ENCODE data around the gene PAPSS2. TPM values are rescaled to one million over a fixed set of nuclear protein-coding genes. Genes with fewer than 3 reads are reported as not detected.
"Not testable (repeated sequence)": the region's sequence is repeated elsewhere in the genome, so short reads cannot be mapped to it uniquely, and the experiment has no call there.

The PAPSS2 gene
- total RNA-seq, 1 experiment from 2014 or later: not detected

- H3K27me3 ChIP-seq (ENCODE audit: low read length); H3K79me2 ChIP-seq (ENCODE audit: low read length); H3K9ac ChIP-seq (ENCODE audit: low read length); DNase-seq; H4K20me1 ChIP-seq (ENCODE audit: insufficient read depth, low read depth, low read length); H3K4me1 ChIP-seq (ENCODE audit: low read length); H3K9me2 ChIP-seq (replicated peaks; ENCODE audit: insufficient read depth, low read length); H2AFZ ChIP-seq (ENCODE audit: low read length); H3K36me3 ChIP-seq (ENCODE audit: insufficient read depth, low read length); H3K9me3 ChIP-seq (ENCODE audit: low read length); H3K4me3 ChIP-seq (ENCODE audit: low read length); H3K4me2 ChIP-seq (ENCODE audit: low read depth, low read length, poor library complexity, severe bottlenecking); H3K27ac ChIP-seq (ENCODE audit: low read length): not testable (repeated sequence)
Measured at GRCh38 chr10:87621440-87621839, 38.2 kb upstream of the PAPSS2 start.

GRCh38 chr10:87622314-87623004 is 37.2 kb upstream of the PAPSS2 start:
- Histone ChIP-seq H3K36me3 (ENCODE audit: insufficient read depth, low read length) (no peaks in the 10 kb centered on the region), H3K27ac (ENCODE audit: low read length) (no peak overlapping the region), H3K4me3 (ENCODE audit: low read length) (no peak overlapping the region), H3K9ac (ENCODE audit: low read length) (no peak overlapping the region), H3K79me2 (ENCODE audit: low read length) (no peaks in the 10 kb centered on the region), H3K9me2 (replicated peaks; ENCODE audit: insufficient read depth, low read length) (no peaks in the 10 kb centered on the region), H3K4me1 (ENCODE audit: low read length) (no peaks in the 10 kb centered on the region), H2AFZ (ENCODE audit: low read length) (no peak overlapping the region), H4K20me1 (ENCODE audit: insufficient read depth, low read depth, low read length) (no peaks in the 10 kb centered on the region), H3K27me3 (ENCODE audit: low read length) (no peaks in the 10 kb centered on the region), H3K4me2 (ENCODE audit: low read depth, low read length, poor library complexity, severe bottlenecking) (no peak overlapping the region), H3K9me3 (ENCODE audit: low read length) (no peaks in the 10 kb centered on the region)
- no peak for DNase-seq

GRCh38 chr10:87623191-87623590 is 36.5 kb upstream of the PAPSS2 start:
- H2AFZ ChIP-seq (ENCODE audit: low read length): no peak overlapping the region

GRCh38 chr10:87625661-87626060 is 34.0 kb upstream of the PAPSS2 start:
- no peak for DNase-seq
- Histone ChIP-seq H3K27me3 (ENCODE audit: low read length) (no peaks in the 10 kb centered on the region), H3K9me3 (ENCODE audit: low read length) (no peaks in the 10 kb centered on the region), H3K9me2 (replicated peaks; ENCODE audit: insufficient read depth, low read length) (no peaks in the 10 kb centered on the region), H3K4me1 (ENCODE audit: low read length) (no peaks in the 10 kb centered on the region), H3K9ac (ENCODE audit: low read length) (no peak overlapping the region), H4K20me1 (ENCODE audit: insufficient read depth, low read depth, low read length) (no peaks in the 10 kb centered on the region), H3K4me2 (ENCODE audit: low read depth, low read length, poor library complexity, severe bottlenecking) (no peak overlapping the region), H3K27ac (ENCODE audit: low read length) (no peak overlapping the region), H3K36me3 (ENCODE audit: insufficient read depth, low read length) (no peaks in the 10 kb centered on the region), H3K4me3 (ENCODE audit: low read length) (no peak overlapping the region), H2AFZ (ENCODE audit: low read length) (no peak overlapping the region), H3K79me2 (ENCODE audit: low read length) (no peaks in the 10 kb centered on the region)

More at GRCh38 chr10:87623191-87623590, 36.5 kb upstream of the PAPSS2 start:
- no peak for DNase-seq
- no peaks in the 10 kb centered on the region for H3K4me1 ChIP-seq (ENCODE audit: low read length)
- no peaks in the 10 kb centered on the region for H3K79me2 ChIP-seq (ENCODE audit: low read length)
- H3K27me3 ChIP-seq (ENCODE audit: low read length): no peaks in the 10 kb centered on the region
- H3K4me2 ChIP-seq (ENCODE audit: low read depth, low read length, poor library complexity, severe bottlenecking): no peak overlapping the region
- no peaks in the 10 kb centered on the region for H3K9me3 ChIP-seq (ENCODE audit: low read length)
- H3K9me2 ChIP-seq (replicated peaks; ENCODE audit: insufficient read depth, low read length): no peaks in the 10 kb centered on the region
- no peak overlapping the region for H3K4me3 ChIP-seq (ENCODE audit: low read length)
- H3K36me3 ChIP-seq (ENCODE audit: insufficient read depth, low read length): no peaks in the 10 kb centered on the region
- no peak overlapping the region for H3K9ac ChIP-seq (ENCODE audit: low read length)
- no peak overlapping the region for H3K27ac ChIP-seq (ENCODE audit: low read length)
- no peaks in the 10 kb centered on the region for H4K20me1 ChIP-seq (ENCODE audit: insufficient read depth, low read depth, low read length)

- Histone ChIP-seq H3K4me2 (ENCODE audit: low read depth, low read length, poor library complexity, severe bottlenecking) (no peak overlapping the region), H3K4me1 (ENCODE audit: low read length) (no peaks in the 10 kb centered on the region), H3K27ac (ENCODE audit: low read length) (no peak overlapping the region), H4K20me1 (ENCODE audit: insufficient read depth, low read depth, low read length) (no peaks in the 10 kb centered on the region), H3K4me3 (ENCODE audit: low read length) (no peak overlapping the region), H3K79me2 (ENCODE audit: low read length) (no peaks in the 10 kb centered on the region), H3K36me3 (ENCODE audit: insufficient read depth, low read length) (no peaks in the 10 kb centered on the region), H3K9me3 (ENCODE audit: low read length) (no peaks in the 10 kb centered on the region), H3K27me3 (ENCODE audit: low read length) (no peaks in the 10 kb centered on the region), H3K9ac (ENCODE audit: low read length) (no peak overlapping the region), H3K9me2 (replicated peaks; ENCODE audit: insufficient read depth, low read length) (no peaks in the 10 kb centered on the region), H2AFZ (ENCODE audit: low read length) (no peak overlapping the region)
- DNase-seq: no peak
Measured at GRCh38 chr10:87626422-87626892, 33.2 kb upstream of the PAPSS2 start.

- H4K20me1 ChIP-seq (ENCODE audit: insufficient read depth, low read depth, low read length): no peaks in the 10 kb centered on the region
Measured at GRCh38 chr10:87630171-87630570, 29.5 kb upstream of the PAPSS2 start.

GRCh38 chr10:87632454-87632853 is 27.2 kb upstream of the PAPSS2 start:
- no peaks in the 10 kb centered on the region for H3K27me3 ChIP-seq (ENCODE audit: low read length)
- H4K20me1 ChIP-seq (ENCODE audit: insufficient read depth, low read depth, low read length): no peaks in the 10 kb centered on the region
- no peak overlapping the region for H2AFZ ChIP-seq (ENCODE audit: low read length)
- DNase-seq: no peak
- H3K9me3 ChIP-seq (ENCODE audit: low read length): no peaks in the 10 kb centered on the region
- no peaks in the 10 kb centered on the region for H3K4me1 ChIP-seq (ENCODE audit: low read length)
- H3K4me2 ChIP-seq (ENCODE audit: low read depth, low read length, poor library complexity, severe bottlenecking): no peak overlapping the region
- no peaks in the 10 kb centered on the region for H3K36me3 ChIP-seq (ENCODE audit: insufficient read depth, low read length)
- no peaks in the 10 kb centered on the region for H3K9me2 ChIP-seq (replicated peaks; ENCODE audit: insufficient read depth, low read length)
- no peaks in the 10 kb centered on the region for H3K79me2 ChIP-seq (ENCODE audit: low read length)
- H3K4me3 ChIP-seq (ENCODE audit: low read length): no peak overlapping the region
- no peak overlapping the region for H3K27ac ChIP-seq (ENCODE audit: low read length)
- no peak overlapping the region for H3K9ac ChIP-seq (ENCODE audit: low read length)

More at GRCh38 chr10:87630171-87630570, 29.5 kb upstream of the PAPSS2 start:
- Histone ChIP-seq H3K9me3 (ENCODE audit: low read length) (no peaks in the 10 kb centered on the region), H3K79me2 (ENCODE audit: low read length) (no peaks in the 10 kb centered on the region), H3K4me3 (ENCODE audit: low read length) (no peak overlapping the region), H3K27me3 (ENCODE audit: low read length) (no peaks in the 10 kb centered on the region), H3K9ac (ENCODE audit: low read length) (no peak overlapping the region), H3K9me2 (replicated peaks; ENCODE audit: insufficient read depth, low read length) (no peaks in the 10 kb centered on the region), H2AFZ (ENCODE audit: low read length) (no peak overlapping the region), H3K27ac (ENCODE audit: low read length) (no peak overlapping the region), H3K4me2 (ENCODE audit: low read depth, low read length, poor library complexity, severe bottlenecking) (no peak overlapping the region), H3K36me3 (ENCODE audit: insufficient read depth, low read length) (no peaks in the 10 kb centered on the region), H3K4me1 (ENCODE audit: low read length) (no peaks in the 10 kb centered on the region)
- no peak for DNase-seq

- H3K4me2 ChIP-seq (ENCODE audit: low read depth, low read length, poor library complexity, severe bottlenecking): no peak overlapping the region
- H3K4me1 ChIP-seq (ENCODE audit: low read length): no peaks in the 10 kb centered on the region
- H3K4me3 ChIP-seq (ENCODE audit: low read length): no peak overlapping the region
- no peaks in the 10 kb centered on the region for H3K9me2 ChIP-seq (replicated peaks; ENCODE audit: insufficient read depth, low read length)
- no peaks in the 10 kb centered on the region for H3K79me2 ChIP-seq (ENCODE audit: low read length)
- no peak for DNase-seq
- no peak overlapping the region for H3K27ac ChIP-seq (ENCODE audit: low read length)
- H3K9ac ChIP-seq (ENCODE audit: low read length): no peak overlapping the region
- no peaks in the 10 kb centered on the region for H3K9me3 ChIP-seq (ENCODE audit: low read length)
- no peaks in the 10 kb centered on the region for H3K27me3 ChIP-seq (ENCODE audit: low read length)
- no peaks in the 10 kb centered on the region for H4K20me1 ChIP-seq (ENCODE audit: insufficient read depth, low read depth, low read length)
- H2AFZ ChIP-seq (ENCODE audit: low read length): no peak overlapping the region
- H3K36me3 ChIP-seq (ENCODE audit: insufficient read depth, low read length): no peaks in the 10 kb centered on the region
Measured at GRCh38 chr10:87634311-87634710, 25.4 kb upstream of the PAPSS2 start.
